Omental fat pad (tissue), 4 donors: ENCODE measurements around the gene FZD1. TPM values are rescaled to one million over a fixed set of nuclear protein-coding genes. Genes with fewer than 3 reads are reported as not detected.
A peak's percentile ranks its signal among the peaks of the same experiment; 100 is the strongest.

Source experiments
- ATAC-seq: fragments of 150-250 bp; one replicate; pipeline ENCODE4 v1.9.1; 2016; ENCODE audit warnings: mild to moderate bottlenecking, moderate library complexity; ENCODE audit not compliant: low FRiP score
- DNase-seq: peaks from one replicate; pipeline ENCODE4 v3.0.0-alpha.2; 2019; ENCODE audit warnings: low spot score
- total RNA-seq, 4 donors: library from RNA; depleted of rRNA; stranded (reverse); fragments of >200 nt; gene quantifications; one replicate each; pipeline ENCODE4 v1.1.0, GENCODE V29; 2016
- TF ChIP-seq, protein P1 (sequence below), 3 donors: fragments of 450-650 bp; IDR thresholded peaks; one replicate each; pipeline ENCODE4 v1.5.1; 2016 to 2017; ENCODE audit warnings: antibody characterized with exemption in 3 of 3, mild to moderate bottlenecking in 3 of 3, moderate library complexity in 2 of 3

Gene FZD1
- total RNA-seq, 4 donors from 2014 or later: 8.0 to 19.7 (median 13.2) TPM

DNA sequence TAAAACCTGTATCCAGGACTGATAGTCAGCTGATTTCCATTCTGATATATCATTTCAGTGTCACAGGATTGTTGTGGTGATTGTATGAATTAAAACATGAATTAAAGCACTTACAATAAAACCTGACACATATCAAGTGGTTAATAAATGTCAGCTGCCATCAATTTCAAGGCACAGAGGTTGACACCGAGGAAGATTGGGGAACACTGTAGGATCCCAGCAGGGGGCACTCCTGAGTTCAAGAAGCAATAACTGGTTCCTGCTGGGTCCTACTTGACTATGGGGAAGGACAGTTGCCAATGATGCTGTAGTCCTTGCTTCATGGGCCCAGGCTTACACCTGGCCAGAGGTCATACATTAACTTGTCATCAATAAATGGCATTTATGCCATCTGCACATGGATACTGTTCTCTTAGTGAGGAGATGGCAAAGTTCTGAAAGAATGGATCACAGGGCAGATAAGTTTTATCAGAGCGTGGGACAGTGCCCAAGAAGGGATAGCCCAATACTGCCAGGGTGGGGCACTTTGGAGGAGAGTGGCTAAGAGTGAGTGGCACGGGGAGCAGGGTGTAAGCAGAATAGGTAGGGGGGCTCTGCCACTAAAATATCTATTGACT, 24.1 kb downstream of the FZD1 start:
- TF ChIP-seq, protein P1, sequence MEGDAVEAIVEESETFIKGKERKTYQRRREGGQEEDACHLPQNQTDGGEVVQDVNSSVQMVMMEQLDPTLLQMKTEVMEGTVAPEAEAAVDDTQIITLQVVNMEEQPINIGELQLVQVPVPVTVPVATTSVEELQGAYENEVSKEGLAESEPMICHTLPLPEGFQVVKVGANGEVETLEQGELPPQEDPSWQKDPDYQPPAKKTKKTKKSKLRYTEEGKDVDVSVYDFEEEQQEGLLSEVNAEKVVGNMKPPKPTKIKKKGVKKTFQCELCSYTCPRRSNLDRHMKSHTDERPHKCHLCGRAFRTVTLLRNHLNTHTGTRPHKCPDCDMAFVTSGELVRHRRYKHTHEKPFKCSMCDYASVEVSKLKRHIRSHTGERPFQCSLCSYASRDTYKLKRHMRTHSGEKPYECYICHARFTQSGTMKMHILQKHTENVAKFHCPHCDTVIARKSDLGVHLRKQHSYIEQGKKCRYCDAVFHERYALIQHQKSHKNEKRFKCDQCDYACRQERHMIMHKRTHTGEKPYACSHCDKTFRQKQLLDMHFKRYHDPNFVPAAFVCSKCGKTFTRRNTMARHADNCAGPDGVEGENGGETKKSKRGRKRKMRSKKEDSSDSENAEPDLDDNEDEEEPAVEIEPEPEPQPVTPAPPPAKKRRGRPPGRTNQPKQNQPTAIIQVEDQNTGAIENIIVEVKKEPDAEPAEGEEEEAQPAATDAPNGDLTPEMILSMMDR (IDR thresholded peaks at IDR 0.05): no peak
- DNase-seq (no peak), ATAC-seq (no peak)

DNA sequence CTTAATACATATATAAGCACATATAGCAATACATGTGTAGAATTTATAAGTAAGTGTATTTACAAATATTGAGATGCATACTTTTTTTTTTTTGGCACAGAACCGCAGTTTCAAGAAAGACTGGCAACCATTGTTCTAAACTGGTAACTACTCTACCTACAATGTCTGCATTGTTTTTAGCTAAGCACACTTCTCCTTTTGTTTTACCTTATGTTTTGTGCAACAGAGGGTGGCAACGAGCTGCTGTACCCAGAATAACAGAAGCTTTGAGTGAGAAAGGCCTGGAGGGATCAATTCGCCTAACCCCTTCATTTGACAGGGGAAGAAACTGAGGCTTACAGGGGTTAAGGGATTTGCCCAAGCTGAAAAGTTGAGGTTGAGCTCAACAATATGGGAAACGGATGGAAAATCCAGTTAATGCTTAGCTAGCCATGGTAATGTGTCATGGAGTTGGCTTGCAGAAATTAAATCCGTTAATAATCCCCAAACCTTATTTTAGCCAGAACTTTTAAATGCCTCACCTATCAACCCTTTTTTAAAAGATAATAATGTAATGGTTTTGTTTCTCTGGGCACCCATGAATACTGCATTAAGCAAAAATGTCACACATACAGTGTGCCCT, 25.5 kb downstream of the FZD1 start:
- DNase-seq (no peak), ATAC-seq (no peak)
- TF ChIP-seq, protein P1 (IDR thresholded peaks at IDR 0.05): no peak

DNA sequence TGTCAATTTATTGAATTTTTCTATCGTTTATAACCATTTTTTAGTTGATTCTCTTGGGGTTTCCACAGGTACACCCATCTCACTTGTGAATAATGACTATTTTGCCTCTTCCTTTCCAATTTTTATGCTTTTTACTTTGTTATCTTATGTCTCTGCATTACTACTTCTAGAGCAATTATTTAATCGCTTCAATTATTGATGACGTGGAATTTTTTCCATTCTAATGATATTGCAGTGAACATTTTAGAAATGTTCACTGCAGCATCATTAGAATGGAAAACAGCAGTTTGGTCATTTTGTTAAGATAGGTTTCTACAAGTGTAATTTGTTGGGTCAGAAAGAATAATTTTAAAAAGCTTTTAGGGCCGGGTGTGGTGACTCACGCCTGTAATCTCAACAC, 27.1 kb downstream of the FZD1 start:
- TF ChIP-seq, protein P1 (IDR thresholded peaks at IDR 0.05): no peak
- no peak for ATAC-seq
- DNase-seq: no peak

DNA sequence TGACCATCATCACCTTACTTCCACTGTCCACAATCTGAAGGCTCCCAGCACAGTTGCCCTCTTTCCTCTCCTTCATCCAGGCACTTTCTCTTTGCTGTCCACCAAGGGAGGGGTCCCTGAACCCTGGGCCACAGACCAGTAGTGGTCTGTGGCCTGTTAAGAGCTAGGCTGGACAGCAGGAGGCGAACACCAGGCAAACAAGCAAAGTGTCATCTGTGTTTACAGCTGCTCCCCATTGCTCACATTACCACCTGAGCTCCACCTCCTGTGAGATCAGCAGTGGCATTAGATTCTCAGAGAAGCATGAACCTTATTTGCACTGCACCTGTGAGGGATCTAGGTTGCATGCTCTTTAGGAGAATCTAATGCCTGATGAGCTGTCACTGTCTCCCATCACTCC, 27.7 kb downstream of the FZD1 start:
- ATAC-seq: no peak
- TF ChIP-seq, protein P1 (IDR thresholded peaks at IDR 0.05): no peak

DNA sequence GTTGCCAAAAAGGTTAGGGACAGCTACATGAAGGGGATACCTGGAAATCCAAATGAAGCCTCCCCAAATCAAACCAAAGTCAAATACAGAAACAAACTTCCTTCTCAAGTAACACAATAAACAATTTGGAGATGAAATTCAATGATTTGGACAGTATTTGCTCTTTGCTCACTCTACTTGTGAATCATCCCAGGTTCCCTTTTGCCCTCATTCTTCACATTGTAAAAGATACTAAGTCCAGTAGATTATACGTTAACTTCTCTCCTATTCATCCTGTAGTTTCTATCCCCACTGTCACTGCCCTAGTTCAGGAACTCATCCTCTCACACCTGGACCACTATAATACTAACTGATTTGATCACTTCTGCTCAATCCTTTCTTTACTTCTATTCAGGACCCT, 28.3 kb downstream of the FZD1 start:
- DNase-seq: no peak
- TF ChIP-seq, protein P1 (IDR thresholded peaks at IDR 0.05): no peak
- no peak for ATAC-seq

More for the DNA sequence above, 27.7 kb downstream of the FZD1 start:
- DNase-seq: no peak

DNA sequence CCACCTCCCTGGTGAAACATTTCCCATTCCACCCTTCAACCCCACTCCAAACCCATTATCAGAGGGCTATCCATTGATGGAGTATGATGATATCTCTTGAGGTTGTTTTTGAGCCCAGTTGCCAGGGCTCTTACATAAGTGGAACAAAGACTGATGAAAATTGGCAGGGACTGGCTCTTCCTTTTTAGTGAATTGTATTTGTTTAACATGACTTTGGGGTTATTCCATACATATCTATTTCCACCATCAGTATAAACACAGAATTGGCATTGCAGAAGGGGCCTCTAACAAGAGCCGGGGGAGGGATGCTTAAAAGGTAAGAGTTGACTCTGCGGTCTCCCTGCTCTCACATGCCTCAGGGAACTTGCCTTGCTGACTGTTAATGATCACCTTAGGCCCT, 28.9 kb downstream of the FZD1 start:
- no peak for DNase-seq
- no peak for ATAC-seq
- TF ChIP-seq, protein P1 (IDR thresholded peaks at IDR 0.05): no peak

DNA sequence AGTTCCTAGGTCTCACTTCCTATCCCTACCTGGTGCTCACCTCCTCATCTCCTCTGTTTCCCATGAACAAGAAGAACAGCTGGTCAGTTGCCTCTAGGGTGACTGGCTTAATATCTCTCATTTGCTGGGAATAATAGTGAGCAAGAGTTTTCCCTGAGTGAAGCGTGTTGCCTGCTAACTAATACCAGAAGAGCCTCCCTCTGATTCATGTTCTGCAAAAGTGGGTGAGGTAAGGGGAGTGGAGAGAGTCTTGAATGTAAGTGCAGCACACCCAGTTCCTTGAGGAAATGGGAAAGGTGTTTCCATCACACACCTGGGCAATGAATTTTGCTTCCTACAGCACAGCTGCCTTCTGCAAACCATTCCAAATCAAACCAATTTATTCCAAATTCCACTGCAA, 29.6 kb downstream of the FZD1 start:
- DNase-seq (no peak), ATAC-seq (peak; percentile 64)
- TF ChIP-seq, protein P1 (IDR thresholded peaks at IDR 0.05): no peak
